HepG2 (cell line): ENCODE results near the gene NF2. TPM values are rescaled to one million over a fixed set of nuclear protein-coding genes. Genes with fewer than 3 reads are reported as not detected.
A peak's percentile ranks its signal among the peaks of the same experiment; 100 is the strongest.

ENCODE experiments used
- IKZF4 ChIP-seq: sonication (generic); formaldehyde crosslinking; IDR thresholded peaks from 2 replicates; pipeline ENCODE4 v1.5.1; 2020; ENCODE audit warnings: borderline replicate concordance, mild to moderate bottlenecking, low read depth, missing genetic modification reagents; ENCODE audit errors: not compliant biosample characterization
- NFKBIZ ChIP-seq: IDR thresholded peaks from 2 replicates; pipeline ENCODE4 v1.6.1; 2018; ENCODE audit warnings: missing genetic modification reagents, missing compliant biosample characterization
- PHF8 ChIP-seq: sonication (generic); formaldehyde crosslinking; IDR thresholded peaks from 2 replicates; pipeline ENCODE4 v1.5.0; 2020; ENCODE audit warnings: missing genetic modification reagents
- RARG ChIP-seq: sonication (generic); formaldehyde crosslinking; IDR thresholded peaks from 2 replicates; pipeline ENCODE4 v1.4.0; 2020; ENCODE audit warnings: low read depth, mild to moderate bottlenecking, missing genetic modification reagents
- SNRNP70 ChIP-seq: fragments of 200-400 bp; formaldehyde crosslinking; IDR thresholded peaks from 2 replicates; pipeline ENCODE4 v1.6.1; 2017; ENCODE audit warnings: mild to moderate bottlenecking, low read depth, low read length, moderate library complexity
- ZBTB10 ChIP-seq: sonication (generic); formaldehyde crosslinking; IDR thresholded peaks from 2 replicates; pipeline ENCODE4 v1.4.0; 2020; ENCODE audit warnings: missing genetic modification reagents, borderline replicate concordance
- ZBTB33 ChIP-seq: sonication (generic); formaldehyde crosslinking; IDR thresholded peaks from 2 replicates; pipeline ENCODE4 v1.4.0; 2020; ENCODE audit warnings: missing genetic modification reagents
- ZKSCAN1 ChIP-seq: fragments of 150-350 bp; IDR thresholded peaks from 2 replicates; pipeline ENCODE4 v1.6.1; 2014; ENCODE audit warnings: low read length
- ZNF335 ChIP-seq: sonication (generic); formaldehyde crosslinking; IDR thresholded peaks from 2 replicates; pipeline ENCODE4 v1.4.0; 2020; ENCODE audit warnings: missing genetic modification reagents
- polyA plus RNA-seq, 8 experiments: library from polyadenylated mRNA; depleted of rRNA in 3 of 8; stranded (reverse) in 7 of 8; unstranded in 1 of 8; fragments of >200 nt; fragmentation: Illumina TruSeq in 4 of 8; extraction: Trizol in 4 of 8; gene quantifications; 2 replicates each; pipeline versions ENCODE4 v1.2.1 to v1.2.3, GENCODE V29; 2011 to 2016; ENCODE audit warnings: low read depth in 4 of 8, missing spikeins in 1 of 8, mixed read lengths in 1 of 8; ENCODE audit not compliant: insufficient read depth in 1 of 8
- total RNA-seq, 5 experiments: library from RNA; depleted of rRNA; stranded (reverse); fragments of >200 nt; fragmentation: Illumina TruSeq; extraction: Trizol; gene quantifications; 2 replicates each; pipeline ENCODE4 v1.2.3, GENCODE V29; 2016; ENCODE audit warnings: low read depth in 1 of 5
- TF ChIP-seq, protein P1 (sequence below): sonication (generic); formaldehyde crosslinking; IDR thresholded peaks from 2 replicates; pipeline ENCODE4 v1.5.0; 2020; ENCODE audit warnings: mild to moderate bottlenecking, missing genetic modification reagents, borderline replicate concordance
- TF ChIP-seq, protein P2 (sequence below): IDR thresholded peaks from 2 replicates; pipeline ENCODE4 v1.6.1; 2012; ENCODE audit warnings: low read depth, low read length, improper control_type of control experiment

Gene NF2
- total and polyA plus RNA-seq, 2 of the 13 experiments (the other 11 are each of a cell fraction or from before 2014, with no cell fraction given), result 9.3 to 33.3 TPM

GRCh38 chr22:29603358-29604075 lies at the start of gene NF2 (continued):
- TF ChIP-seq IKZF4 (CRISPR knock-in tag) (peak; percentile 58), ZNF335 (peak; percentile 73; the same call in 1 of the 2 replicates), RARG (CRISPR knock-in tag) (no peak), PHF8 (CRISPR knock-in tag) (peak; percentile 93), NFKBIZ (CRISPR knock-in tag) (no peak), ZKSCAN1 (no peak), ZBTB10 (CRISPR knock-in tag) (0 out of 2 replicates have a peak, but pooled peaks have one; percentile 40), SNRNP70 (no peak), ZBTB33 (CRISPR knock-in tag) (no peak)
- TF ChIP-seq, protein P1, sequence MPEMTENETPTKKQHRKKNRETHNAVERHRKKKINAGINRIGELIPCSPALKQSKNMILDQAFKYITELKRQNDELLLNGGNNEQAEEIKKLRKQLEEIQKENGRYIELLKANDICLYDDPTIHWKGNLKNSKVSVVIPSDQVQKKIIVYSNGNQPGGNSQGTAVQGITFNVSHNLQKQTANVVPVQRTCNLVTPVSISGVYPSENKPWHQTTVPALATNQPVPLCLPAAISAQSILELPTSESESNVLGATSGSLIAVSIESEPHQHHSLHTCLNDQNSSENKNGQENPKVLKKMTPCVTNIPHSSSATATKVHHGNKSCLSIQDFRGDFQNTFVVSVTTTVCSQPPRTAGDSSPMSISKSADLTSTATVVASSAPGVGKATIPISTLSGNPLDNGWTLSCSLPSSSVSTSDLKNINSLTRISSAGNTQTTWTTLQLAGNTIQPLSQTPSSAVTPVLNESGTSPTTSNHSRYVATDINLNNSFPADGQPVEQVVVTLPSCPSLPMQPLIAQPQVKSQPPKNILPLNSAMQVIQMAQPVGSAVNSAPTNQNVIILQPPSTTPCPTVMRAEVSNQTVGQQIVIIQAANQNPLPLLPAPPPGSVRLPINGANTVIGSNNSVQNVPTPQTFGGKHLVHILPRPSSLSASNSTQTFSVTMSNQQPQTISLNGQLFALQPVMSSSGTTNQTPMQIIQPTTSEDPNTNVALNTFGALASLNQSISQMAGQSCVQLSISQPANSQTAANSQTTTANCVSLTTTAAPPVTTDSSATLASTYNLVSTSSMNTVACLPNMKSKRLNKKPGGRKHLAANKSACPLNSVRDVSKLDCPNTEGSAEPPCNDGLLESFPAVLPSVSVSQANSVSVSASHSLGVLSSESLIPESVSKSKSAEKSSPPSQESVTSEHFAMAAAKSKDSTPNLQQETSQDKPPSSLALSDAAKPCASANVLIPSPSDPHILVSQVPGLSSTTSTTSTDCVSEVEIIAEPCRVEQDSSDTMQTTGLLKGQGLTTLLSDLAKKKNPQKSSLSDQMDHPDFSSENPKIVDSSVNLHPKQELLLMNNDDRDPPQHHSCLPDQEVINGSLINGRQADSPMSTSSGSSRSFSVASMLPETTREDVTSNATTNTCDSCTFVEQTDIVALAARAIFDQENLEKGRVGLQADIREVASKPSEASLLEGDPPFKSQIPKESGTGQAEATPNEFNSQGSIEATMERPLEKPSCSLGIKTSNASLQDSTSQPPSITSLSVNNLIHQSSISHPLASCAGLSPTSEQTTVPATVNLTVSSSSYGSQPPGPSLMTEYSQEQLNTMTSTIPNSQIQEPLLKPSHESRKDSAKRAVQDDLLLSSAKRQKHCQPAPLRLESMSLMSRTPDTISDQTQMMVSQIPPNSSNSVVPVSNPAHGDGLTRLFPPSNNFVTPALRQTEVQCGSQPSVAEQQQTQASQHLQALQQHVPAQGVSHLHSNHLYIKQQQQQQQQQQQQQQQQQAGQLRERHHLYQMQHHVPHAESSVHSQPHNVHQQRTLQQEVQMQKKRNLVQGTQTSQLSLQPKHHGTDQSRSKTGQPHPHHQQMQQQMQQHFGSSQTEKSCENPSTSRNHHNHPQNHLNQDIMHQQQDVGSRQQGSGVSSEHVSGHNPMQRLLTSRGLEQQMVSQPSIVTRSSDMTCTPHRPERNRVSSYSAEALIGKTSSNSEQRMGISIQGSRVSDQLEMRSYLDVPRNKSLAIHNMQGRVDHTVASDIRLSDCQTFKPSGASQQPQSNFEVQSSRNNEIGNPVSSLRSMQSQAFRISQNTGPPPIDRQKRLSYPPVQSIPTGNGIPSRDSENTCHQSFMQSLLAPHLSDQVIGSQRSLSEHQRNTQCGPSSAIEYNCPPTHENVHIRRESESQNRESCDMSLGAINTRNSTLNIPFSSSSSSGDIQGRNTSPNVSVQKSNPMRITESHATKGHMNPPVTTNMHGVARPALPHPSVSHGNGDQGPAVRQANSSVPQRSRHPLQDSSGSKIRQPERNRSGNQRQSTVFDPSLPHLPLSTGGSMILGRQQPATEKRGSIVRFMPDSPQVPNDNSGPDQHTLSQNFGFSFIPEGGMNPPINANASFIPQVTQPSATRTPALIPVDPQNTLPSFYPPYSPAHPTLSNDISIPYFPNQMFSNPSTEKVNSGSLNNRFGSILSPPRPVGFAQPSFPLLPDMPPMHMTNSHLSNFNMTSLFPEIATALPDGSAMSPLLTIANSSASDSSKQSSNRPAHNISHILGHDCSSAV (CRISPR knock-in tag), result no peak
- TF ChIP-seq, protein P2, sequence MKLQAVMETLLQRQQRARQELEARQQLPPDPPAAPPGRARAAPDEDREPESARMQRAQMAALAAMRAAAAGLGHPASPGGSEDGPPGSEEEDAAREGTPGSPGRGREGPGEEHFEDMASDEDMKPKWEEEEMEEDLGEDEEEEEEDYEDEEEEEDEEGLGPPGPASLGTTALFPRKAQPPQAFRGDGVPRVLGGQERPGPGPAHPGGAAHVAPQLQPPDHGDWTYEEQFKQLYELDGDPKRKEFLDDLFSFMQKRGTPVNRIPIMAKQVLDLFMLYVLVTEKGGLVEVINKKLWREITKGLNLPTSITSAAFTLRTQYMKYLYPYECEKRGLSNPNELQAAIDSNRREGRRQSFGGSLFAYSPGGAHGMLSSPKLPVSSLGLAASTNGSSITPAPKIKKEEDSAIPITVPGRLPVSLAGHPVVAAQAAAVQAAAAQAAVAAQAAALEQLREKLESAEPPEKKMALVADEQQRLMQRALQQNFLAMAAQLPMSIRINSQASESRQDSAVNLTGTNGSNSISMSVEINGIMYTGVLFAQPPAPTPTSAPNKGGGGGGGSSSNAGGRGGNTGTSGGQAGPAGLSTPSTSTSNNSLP, result no peak
